GM12873 (cell line): Measurements from ENCODE around the gene SNX9.

Source experiments
- TF ChIP-seq, protein P1 (sequence below): IDR thresholded peaks from 2 replicates; pipeline ENCODE4 v1.5.1; 2012; ENCODE audit warnings: low read depth, mild to moderate bottlenecking, moderate library complexity, low read length, control low read depth; ENCODE audit not compliant: insufficient read depth; ENCODE audit errors: missing control alignments

The SNX9 gene

DNA sequence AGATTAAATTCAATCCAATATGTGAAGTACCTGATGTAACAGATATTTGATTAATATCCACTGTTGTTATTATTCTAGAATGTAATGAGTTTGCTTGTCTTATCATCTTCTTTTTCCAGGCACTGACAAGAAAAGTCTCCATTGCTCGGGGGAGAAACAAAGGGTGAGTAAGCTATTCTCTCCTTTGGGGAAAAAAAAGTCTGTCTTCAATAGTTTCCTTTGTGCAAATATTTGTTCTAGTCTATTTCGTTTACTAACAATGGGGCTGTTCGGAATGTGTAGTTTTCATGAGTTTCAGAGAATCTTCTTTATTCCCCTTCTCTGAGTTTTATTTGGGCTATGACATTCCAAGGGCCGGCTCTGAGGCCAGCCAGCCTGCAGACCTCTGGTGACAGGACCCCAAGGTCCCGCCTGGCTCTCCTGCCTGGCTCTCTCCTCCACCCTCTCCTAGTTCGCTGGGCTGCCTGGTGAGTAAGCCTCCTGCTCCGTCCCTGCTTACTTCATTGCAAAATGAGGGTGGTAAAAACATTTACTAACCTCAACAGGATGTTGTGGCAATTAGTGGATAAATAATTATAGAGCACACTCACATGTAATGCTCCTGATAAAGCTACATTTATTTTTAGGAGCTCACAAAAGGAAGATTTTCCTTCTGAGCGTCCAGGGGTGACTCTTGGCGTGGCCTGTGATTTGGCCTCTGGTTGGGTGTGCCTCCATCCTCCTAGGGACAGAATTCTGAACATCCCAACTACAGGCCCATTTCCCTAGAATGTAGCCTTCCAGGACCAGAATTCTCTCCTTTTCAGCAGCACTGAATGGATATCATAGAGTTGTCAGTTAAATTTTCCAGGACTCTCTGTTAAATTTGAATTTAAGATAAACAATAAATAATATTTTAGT, 43.1 kb upstream of the SNX9 start:
- TF ChIP-seq, protein P1, sequence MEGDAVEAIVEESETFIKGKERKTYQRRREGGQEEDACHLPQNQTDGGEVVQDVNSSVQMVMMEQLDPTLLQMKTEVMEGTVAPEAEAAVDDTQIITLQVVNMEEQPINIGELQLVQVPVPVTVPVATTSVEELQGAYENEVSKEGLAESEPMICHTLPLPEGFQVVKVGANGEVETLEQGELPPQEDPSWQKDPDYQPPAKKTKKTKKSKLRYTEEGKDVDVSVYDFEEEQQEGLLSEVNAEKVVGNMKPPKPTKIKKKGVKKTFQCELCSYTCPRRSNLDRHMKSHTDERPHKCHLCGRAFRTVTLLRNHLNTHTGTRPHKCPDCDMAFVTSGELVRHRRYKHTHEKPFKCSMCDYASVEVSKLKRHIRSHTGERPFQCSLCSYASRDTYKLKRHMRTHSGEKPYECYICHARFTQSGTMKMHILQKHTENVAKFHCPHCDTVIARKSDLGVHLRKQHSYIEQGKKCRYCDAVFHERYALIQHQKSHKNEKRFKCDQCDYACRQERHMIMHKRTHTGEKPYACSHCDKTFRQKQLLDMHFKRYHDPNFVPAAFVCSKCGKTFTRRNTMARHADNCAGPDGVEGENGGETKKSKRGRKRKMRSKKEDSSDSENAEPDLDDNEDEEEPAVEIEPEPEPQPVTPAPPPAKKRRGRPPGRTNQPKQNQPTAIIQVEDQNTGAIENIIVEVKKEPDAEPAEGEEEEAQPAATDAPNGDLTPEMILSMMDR: no peak

DNA sequence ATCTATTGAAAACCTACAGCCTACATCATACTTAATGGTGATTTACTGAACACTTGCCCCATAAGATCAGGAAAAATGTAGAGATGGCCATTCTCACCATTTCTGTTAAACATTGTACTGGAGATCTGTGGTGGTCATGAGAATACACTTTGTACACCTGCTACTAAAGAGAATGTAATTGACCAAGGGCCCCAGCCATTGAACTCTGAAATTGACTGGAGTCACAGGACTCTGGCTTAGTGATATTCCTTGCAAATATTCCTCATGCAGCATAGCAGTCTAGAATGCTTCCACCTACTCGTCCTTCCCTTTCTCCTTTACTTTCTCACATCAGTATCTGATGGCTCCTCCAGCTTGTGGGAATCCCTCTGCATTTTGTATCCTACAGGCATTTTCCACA, 37.4 kb upstream of the SNX9 start:
- TF ChIP-seq, protein P1: no peak

- TF ChIP-seq, protein P1: no peak
Measured at GRCh38 chr6:157786221-157786620, 36.8 kb upstream of the SNX9 start.

- TF ChIP-seq, protein P1: no peak
Measured at GRCh38 chr6:157787080-157787479, 36.0 kb upstream of the SNX9 start.

DNA sequence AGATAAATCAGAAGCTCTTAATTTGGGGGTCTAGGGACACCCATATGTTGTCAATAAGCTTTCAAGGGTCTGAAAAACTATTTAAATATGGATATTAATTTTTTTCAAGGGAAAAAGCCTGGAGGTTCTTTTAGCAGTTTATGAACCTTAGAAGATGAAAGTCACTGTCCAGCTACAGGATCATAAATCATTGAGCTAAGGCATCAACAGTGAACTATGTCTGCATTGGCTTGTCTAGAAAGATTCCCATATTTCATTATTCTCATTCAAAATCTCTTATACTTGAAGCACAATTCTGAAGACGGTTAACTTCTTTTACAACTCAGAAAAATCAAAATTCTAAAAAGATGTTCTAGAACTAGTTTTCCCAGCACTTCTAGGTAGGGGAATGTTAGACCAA, 34.9 kb upstream of the SNX9 start:
- TF ChIP-seq, protein P1: no peak

GRCh38 chr6:157789297-157789696, 33.7 kb upstream of the SNX9 start:
- TF ChIP-seq, protein P1: no peak

- TF ChIP-seq, protein P1: no peak
Measured at GRCh38 chr6:157789861-157790260, 33.2 kb upstream of the SNX9 start.
